PC-3 (cell line): ENCODE measurements around the gene BTBD17.

Experiments used
- EZH2 ChIP-seq: fragments of 300-600 bp; sonication (generic); IDR thresholded peaks from one replicate; pipeline ENCODE4 v1.6.1; 2017; ENCODE audit warnings: antibody characterized with exemption, mild to moderate bottlenecking, low read length; ENCODE audit not compliant: unreplicated experiment
- TF ChIP-seq, protein P1 (sequence below): fragments of 300-600 bp; sonication (generic); conservative IDR thresholded peaks from 2 replicates; pipeline ENCODE4 v1.5.1; 2017; ENCODE audit warnings: antibody characterized with exemption, low read depth, mild to moderate bottlenecking, low read length

- TF ChIP-seq, protein P1, sequence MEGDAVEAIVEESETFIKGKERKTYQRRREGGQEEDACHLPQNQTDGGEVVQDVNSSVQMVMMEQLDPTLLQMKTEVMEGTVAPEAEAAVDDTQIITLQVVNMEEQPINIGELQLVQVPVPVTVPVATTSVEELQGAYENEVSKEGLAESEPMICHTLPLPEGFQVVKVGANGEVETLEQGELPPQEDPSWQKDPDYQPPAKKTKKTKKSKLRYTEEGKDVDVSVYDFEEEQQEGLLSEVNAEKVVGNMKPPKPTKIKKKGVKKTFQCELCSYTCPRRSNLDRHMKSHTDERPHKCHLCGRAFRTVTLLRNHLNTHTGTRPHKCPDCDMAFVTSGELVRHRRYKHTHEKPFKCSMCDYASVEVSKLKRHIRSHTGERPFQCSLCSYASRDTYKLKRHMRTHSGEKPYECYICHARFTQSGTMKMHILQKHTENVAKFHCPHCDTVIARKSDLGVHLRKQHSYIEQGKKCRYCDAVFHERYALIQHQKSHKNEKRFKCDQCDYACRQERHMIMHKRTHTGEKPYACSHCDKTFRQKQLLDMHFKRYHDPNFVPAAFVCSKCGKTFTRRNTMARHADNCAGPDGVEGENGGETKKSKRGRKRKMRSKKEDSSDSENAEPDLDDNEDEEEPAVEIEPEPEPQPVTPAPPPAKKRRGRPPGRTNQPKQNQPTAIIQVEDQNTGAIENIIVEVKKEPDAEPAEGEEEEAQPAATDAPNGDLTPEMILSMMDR = no peak
- TF ChIP-seq EZH2 = no peak
These were observed 32.7 kb upstream of the BTBD17 start for GRCh38 chr17:74394275-74394950.
